ENCODE results near the gene PLXNA2.

The PLXNA2 gene

DNA sequence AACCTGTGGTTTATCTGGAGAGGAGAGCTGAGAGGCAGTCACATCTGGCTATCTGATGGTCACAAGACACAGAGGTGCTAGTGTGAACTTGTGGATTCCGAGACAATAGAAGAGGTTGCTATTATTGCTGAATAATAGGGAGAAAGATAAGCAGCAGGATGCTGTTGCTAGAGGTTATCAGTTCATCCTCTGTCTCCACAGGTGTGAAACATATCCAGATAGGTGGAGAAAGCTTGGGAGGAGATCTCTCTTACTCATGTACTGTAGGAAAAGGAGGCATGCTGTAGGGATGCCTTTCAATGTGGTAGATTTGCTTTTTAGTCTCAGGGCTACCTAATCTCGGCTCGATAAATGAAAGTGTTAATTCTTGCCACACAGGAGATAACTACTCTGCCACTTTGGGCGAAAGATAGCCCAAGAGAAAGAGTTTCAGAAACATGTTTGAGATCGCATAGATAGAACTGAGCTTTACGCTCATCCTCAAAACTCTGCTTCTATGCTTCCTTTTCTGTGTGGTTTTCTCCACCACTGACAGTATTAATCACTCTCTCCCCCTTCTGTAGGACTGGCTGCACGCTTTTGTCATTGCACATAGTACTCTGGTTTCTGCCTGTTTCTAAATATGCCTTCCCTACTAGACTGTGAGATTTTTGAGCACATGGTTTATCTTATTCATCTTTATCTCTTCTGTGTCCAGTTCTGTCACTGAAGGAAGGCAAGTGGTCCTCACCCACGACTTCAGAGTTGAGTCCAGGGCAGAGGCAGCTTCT is 36.7 kb upstream of the PLXNA2 start:
- no peak for TF ChIP-seq CTCF (IDR thresholded peaks at IDR 0.05; ENCODE audit: low read depth, low read length, missing control alignments)
- DNase-seq (ENCODE audit: extremely low read depth, low read depth): no peak
- no peak overlapping the region for H3K4me3 ChIP-seq (replicated peaks; ENCODE audit: low read depth, low read length)

DNA sequence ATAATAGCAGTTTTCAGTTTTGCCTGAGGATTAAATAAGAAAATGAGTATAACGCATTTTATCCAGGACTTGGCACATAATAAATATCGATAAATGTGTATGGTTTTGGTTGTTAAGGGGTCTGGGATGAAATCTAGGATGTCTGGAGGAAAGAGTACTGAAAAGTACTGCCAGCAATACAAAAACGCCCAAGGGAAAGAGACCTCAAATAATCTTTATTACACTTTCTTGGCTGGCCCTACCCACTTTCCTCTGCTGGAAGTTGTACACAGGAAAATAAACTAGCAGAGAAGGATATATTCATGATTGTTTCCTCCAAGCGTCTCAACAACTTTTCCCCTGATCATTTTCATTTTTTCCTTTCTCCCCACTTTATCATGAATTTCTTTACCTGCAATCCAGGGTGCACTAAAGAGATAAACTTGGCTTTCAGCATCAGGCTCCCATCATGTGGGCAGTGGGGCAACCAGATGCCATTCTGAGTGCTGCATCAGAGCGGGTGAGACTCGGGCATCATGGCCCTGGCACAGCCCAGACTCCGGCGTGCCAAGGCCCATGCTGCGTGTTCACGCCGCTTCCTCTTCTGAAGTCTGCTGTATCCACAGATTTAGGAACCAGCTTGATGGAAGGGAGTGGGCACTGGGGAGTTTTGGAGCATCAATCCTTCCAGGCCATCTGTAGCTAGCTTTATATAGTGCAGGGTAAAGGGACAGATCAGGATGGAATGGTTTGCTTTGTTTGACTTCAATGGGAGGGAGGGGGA is 35.8 kb upstream of the PLXNA2 start:
- no peak for TF ChIP-seq CTCF (IDR thresholded peaks at IDR 0.05; ENCODE audit: low read depth, low read length, missing control alignments)
- no peak for DNase-seq (ENCODE audit: extremely low read depth, low read depth)
- H3K4me3 ChIP-seq (replicated peaks; ENCODE audit: low read depth, low read length): no peak overlapping the region

DNA sequence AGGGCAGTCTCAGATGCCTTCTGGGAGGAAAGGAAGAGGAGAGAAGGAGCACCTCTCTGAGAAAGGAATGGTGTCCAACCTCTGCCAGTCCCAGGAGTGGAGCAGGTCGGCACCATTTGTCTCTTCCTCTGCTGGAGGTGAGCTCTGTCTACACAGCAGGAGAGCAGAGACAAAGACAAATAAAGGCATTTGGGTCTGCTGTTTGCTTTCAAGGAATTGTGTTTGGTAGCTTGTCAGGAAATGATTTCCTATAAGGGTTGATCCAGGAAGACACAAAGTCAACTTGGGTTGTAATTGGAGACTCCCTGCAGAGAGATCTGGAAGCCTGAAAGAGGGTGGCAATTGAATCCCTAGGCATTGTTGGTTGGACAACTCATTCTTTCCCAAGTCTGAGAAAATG is 34.5 kb upstream of the PLXNA2 start:
- DNase-seq (ENCODE audit: extremely low read depth, low read depth): no peak
- H3K4me3 ChIP-seq (replicated peaks; ENCODE audit: low read depth, low read length): no peak overlapping the region
- no peak for TF ChIP-seq CTCF (IDR thresholded peaks at IDR 0.05; ENCODE audit: low read depth, low read length, missing control alignments)

- no peak for TF ChIP-seq CTCF (IDR thresholded peaks at IDR 0.05; ENCODE audit: low read depth, low read length, missing control alignments)
- DNase-seq (ENCODE audit: extremely low read depth, low read depth): no peak
- H3K4me3 ChIP-seq (replicated peaks; ENCODE audit: low read depth, low read length): no peak overlapping the region
Measured at GRCh38 chr1:208276757-208277435, 32.7 kb upstream of the PLXNA2 start.

GRCh38 chr1:208275083-208275482 is 30.9 kb upstream of the PLXNA2 start:
- TF ChIP-seq CTCF (IDR thresholded peaks at IDR 0.05; ENCODE audit: low read depth, low read length, missing control alignments): no peak
- H3K4me3 ChIP-seq (replicated peaks; ENCODE audit: low read depth, low read length): no peak overlapping the region
- DNase-seq (ENCODE audit: extremely low read depth, low read depth): no peak

DNA sequence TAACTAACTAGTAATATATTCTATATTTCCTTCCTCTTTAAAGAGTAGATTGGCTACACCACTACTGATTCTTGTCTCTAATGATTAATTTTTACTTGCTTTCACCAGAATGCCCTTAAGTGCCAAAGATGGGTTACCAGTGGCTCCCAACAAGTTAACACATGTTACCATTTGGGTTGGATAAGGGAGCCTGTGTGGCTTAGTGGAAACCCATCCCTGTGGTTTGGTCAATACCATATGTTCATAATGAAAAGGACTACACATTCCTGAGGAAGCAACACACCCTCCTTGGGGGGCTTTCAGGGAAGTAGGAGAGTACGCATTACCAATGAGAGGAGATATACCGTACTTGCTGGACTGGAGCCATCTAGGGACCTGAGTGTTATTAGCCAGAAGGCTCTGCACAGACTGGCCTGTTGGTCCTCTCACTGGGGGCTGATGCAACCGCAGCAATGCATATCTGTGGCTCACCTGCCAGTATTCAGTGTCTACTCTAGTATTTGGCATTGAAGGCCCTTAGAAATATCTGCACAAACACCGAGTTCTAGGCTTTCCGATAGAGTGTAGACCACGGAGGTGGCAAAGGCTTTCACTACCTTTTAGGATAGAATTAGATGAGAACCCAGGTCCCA is 29.3 kb upstream of the PLXNA2 start:
- no peak for DNase-seq (ENCODE audit: extremely low read depth, low read depth)
- no peak overlapping the region for H3K4me3 ChIP-seq (replicated peaks; ENCODE audit: low read depth, low read length)
- TF ChIP-seq CTCF (IDR thresholded peaks at IDR 0.05; ENCODE audit: low read depth, low read length, missing control alignments): no peak

Data from HFF-Myc (cell line).